ENCODE data around the gene NATD1. TPM values are rescaled to one million over a fixed set of nuclear protein-coding genes. Genes with fewer than 3 reads are reported as not detected.

Gene NATD1
- total and polyA plus RNA-seq, 4 donors = 1.4 to 24.5 (median 2.9) TPM

- H3K9me3 ChIP-seq (ENCODE audit: control insufficient read depth in 4 of 4, low read length in 3 of 4) = no peaks in the 10 kb centered on the region
- TF ChIP-seq, protein P1, sequence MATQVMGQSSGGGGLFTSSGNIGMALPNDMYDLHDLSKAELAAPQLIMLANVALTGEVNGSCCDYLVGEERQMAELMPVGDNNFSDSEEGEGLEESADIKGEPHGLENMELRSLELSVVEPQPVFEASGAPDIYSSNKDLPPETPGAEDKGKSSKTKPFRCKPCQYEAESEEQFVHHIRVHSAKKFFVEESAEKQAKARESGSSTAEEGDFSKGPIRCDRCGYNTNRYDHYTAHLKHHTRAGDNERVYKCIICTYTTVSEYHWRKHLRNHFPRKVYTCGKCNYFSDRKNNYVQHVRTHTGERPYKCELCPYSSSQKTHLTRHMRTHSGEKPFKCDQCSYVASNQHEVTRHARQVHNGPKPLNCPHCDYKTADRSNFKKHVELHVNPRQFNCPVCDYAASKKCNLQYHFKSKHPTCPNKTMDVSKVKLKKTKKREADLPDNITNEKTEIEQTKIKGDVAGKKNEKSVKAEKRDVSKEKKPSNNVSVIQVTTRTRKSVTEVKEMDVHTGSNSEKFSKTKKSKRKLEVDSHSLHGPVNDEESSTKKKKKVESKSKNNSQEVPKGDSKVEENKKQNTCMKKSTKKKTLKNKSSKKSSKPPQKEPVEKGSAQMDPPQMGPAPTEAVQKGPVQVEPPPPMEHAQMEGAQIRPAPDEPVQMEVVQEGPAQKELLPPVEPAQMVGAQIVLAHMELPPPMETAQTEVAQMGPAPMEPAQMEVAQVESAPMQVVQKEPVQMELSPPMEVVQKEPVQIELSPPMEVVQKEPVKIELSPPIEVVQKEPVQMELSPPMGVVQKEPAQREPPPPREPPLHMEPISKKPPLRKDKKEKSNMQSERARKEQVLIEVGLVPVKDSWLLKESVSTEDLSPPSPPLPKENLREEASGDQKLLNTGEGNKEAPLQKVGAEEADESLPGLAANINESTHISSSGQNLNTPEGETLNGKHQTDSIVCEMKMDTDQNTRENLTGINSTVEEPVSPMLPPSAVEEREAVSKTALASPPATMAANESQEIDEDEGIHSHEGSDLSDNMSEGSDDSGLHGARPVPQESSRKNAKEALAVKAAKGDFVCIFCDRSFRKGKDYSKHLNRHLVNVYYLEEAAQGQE (IDR thresholded peaks at IDR 0.05) = no peak
- TF ChIP-seq HNF4G (IDR thresholded peaks at IDR 0.05) = peak; percentile 43
- TF ChIP-seq FOXA2 (IDR thresholded peaks at IDR 0.05) = no peak
- TF ChIP-seq NR2F2 (IDR thresholded peaks at IDR 0.05) = peak; percentile 5
- no peak for TF ChIP-seq GABPA (IDR thresholded peaks at IDR 0.05 in 1 of 2, conservative IDR thresholded peaks at IDR 0.05 in 1 of 2)
- TF ChIP-seq, protein P2, sequence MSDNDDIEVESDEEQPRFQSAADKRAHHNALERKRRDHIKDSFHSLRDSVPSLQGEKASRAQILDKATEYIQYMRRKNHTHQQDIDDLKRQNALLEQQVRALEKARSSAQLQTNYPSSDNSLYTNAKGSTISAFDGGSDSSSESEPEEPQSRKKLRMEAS (IDR thresholded peaks at IDR 0.05) = no peak
- peak; percentile 69 to 88 for TF ChIP-seq HNF4A (conservative IDR thresholded peaks at IDR 0.05)
- peak; percentile 16 for TF ChIP-seq YY1 (IDR thresholded peaks at IDR 0.05)
- TF ChIP-seq ZBTB33 (IDR thresholded peaks at IDR 0.05) = no peak
- TF ChIP-seq RXRA (IDR thresholded peaks at IDR 0.05) = peak; percentile 27 to 62
- H3K4me1 ChIP-seq (ENCODE audit: control insufficient read depth in 4 of 4, insufficient read depth in 4 of 4, low read length in 3 of 4) = peaks cover 24 to 45% (median 34%) of the 10 kb centered on the region in 4 donors
- H3K4me3 ChIP-seq (ENCODE audit: low read depth in 1 of 3, low read length in 3 of 3) = peak overlapping the region; percentile 58 to 92 (median 82)
- H3K36me3 ChIP-seq (ENCODE audit: control insufficient read depth in 4 of 4, insufficient read depth in 3 of 4, low read depth in 1 of 4, low read length in 3 of 4) = no peaks in the 10 kb centered on the region
- no peaks in the 10 kb centered on the region for H3K27me3 ChIP-seq (ENCODE audit: control insufficient read depth in 4 of 4, insufficient read depth in 4 of 4, low read length in 3 of 4)
- WGBS = under 1% methylated on average over 16 of the region's 16 CpGs
- H3K9ac ChIP-seq (ENCODE audit: low read depth in 1 of 2, low read length in 2 of 2) = peak overlapping the region; percentile 32 to 97
- peak; percentile 51 for DNase-seq (ENCODE audit: low spot score)
- H3K27ac ChIP-seq (ENCODE audit: low read depth in 1 of 2, low read length in 2 of 2) = peak overlapping the region; percentile 89 to 96
Observed at GRCh38 chr17:21285164-21286065, 32.2 kb upstream of the NATD1 start.

GRCh38 chr17:21284319-21285163, 31.3 kb upstream of the NATD1 start, which contains the start of gene MAP2K3:
Gene MAP2K3, plus strand, starts transcription at chr17:21284711. Its CDS starts 210 bp downstream, at chr17:21284921.
- H3K4me3 ChIP-seq (ENCODE audit: low read depth in 1 of 3, low read length in 3 of 3) = peak within 1 kb of the TSS; percentile 58 to 92 (median 82)
- H3K4me1 ChIP-seq (ENCODE audit: control insufficient read depth in 4 of 4, insufficient read depth in 4 of 4, low read length in 3 of 4) = peaks cover 19 to 41% (median 28%) of the 10 kb centered on the region in 4 donors
- H3K27ac ChIP-seq (ENCODE audit: low read depth in 1 of 2, low read length in 2 of 2) = peak within 1 kb of the TSS; percentile 89 to 96
- H3K36me3 ChIP-seq (ENCODE audit: control insufficient read depth in 4 of 4, insufficient read depth in 3 of 4, low read depth in 1 of 4, low read length in 3 of 4) = no peaks in the 10 kb centered on the region
- peak; percentile 99 for DNase-seq (ENCODE audit: low spot score)
- under 1% methylated on average over 88 of the region's 88 CpGs for WGBS
- peak within 1 kb of the TSS; percentile 32 to 97 for H3K9ac ChIP-seq (ENCODE audit: low read depth in 1 of 2, low read length in 2 of 2)
- no peaks in the 10 kb centered on the region for H3K27me3 ChIP-seq (ENCODE audit: control insufficient read depth in 4 of 4, insufficient read depth in 4 of 4, low read length in 3 of 4)
- no peaks in the 10 kb centered on the region for H3K9me3 ChIP-seq (ENCODE audit: control insufficient read depth in 4 of 4, low read length in 3 of 4)
- peak; percentile 29 for TF ChIP-seq YY1 (IDR thresholded peaks at IDR 0.05)
- no peak for TF ChIP-seq HNF4G (IDR thresholded peaks at IDR 0.05)
- peak in 1 of 2 donors; percentile 27 for TF ChIP-seq GABPA (IDR thresholded peaks at IDR 0.05 in 1 of 2, conservative IDR thresholded peaks at IDR 0.05 in 1 of 2)
- no peak for TF ChIP-seq NR2F2 (IDR thresholded peaks at IDR 0.05)
- peak; percentile 88 for TF ChIP-seq TAF1 (conservative IDR thresholded peaks at IDR 0.05)
- peak; percentile 78 for TF ChIP-seq SP1 (IDR thresholded peaks at IDR 0.05)
- no peak for TF ChIP-seq CTCF (IDR thresholded peaks at IDR 0.05; ENCODE audit: low read depth, low read length, missing input control)
- no peak for TF ChIP-seq RXRA (IDR thresholded peaks at IDR 0.05)
- TF ChIP-seq EGR1 (IDR thresholded peaks at IDR 0.05; ENCODE audit: low read depth in 2 of 2) = no peak
- peak; percentile 33 for TF ChIP-seq FOXA1 (IDR thresholded peaks at IDR 0.05)
- TF ChIP-seq, protein P1 (IDR thresholded peaks at IDR 0.05) = peak; percentile 44
- no peak for TF ChIP-seq RAD21 (IDR thresholded peaks at IDR 0.05)
- peak in 1 of 2 donors; percentile 17 for TF ChIP-seq JUND (IDR thresholded peaks at IDR 0.05)

Data from liver (tissue), 9 donors.